Measurements from ENCODE around the gene DNAJC12.
A peak's percentile ranks its signal among the peaks of the same experiment; 100 is the strongest.
"Not testable (repeated sequence)": the region's sequence is repeated elsewhere in the genome, so short reads cannot be mapped to it uniquely, and the experiment has no call there.

Gene DNAJC12

DNA sequence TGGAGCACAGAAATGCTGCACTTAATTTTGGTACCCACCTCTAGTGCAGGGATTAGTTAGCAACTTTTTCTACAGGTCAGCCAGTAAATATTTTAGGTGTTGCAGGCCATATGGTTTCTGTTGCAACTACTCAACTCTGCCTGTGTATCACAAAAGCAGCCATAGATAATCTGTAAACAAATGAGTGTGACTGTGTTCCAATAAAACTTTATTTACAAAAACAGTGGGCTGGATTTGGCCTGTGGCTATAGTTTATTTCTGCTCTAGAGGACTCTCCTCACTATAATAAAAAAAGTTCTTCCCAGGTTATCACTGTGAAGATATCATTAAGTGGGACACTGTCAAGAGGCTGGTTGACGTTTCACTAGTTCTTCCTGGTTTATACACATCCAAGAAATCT, 65.8 kb downstream of the DNAJC12 start:
- no peaks in the 10 kb centered on the region for H3K9me3 Mint-ChIP-seq
- peaks cover 11% of the 10 kb centered on the region for H3K4me1 Mint-ChIP-seq (ENCODE audit: low read depth)
- H3K27ac Mint-ChIP-seq, result no peak overlapping the region
- no peak for DNase-seq
- no peaks in the 10 kb centered on the region for H3K27me3 Mint-ChIP-seq
- H3K4me3 Mint-ChIP-seq, result no peak overlapping the region
- no peaks in the 10 kb centered on the region for H3K36me3 Mint-ChIP-seq (ENCODE audit: low read depth)

DNA sequence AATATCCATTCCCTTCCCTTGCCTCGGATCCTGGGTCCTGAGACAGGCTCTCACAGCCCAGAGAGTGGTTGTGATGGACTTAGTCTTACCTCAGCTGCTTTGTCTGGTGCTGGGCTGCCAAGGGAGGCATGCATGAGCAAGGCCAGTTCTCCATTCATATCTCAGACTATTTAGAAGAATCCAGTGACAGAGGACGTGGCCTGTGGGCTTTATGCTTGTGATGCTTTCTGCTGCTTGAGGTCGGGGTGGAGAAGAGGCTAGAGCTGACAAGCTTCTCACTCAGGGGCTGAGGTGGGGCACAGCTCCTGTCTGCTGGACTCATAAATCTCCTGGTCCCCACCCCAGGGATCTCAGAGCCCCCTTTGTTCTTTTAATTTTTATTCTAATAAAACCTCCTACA, 66.8 kb downstream of the DNAJC12 start:
- Mint-ChIP-seq H3K27ac (no peak overlapping the region), H3K36me3 (ENCODE audit: low read depth) (no peaks in the 10 kb centered on the region), H3K4me1 (ENCODE audit: low read depth) (peaks cover 11% of the 10 kb centered on the region), H3K9me3 (no peaks in the 10 kb centered on the region), H3K27me3 (no peaks in the 10 kb centered on the region), H3K4me3 (no peak overlapping the region)
- DNase-seq, result no peak

DNA sequence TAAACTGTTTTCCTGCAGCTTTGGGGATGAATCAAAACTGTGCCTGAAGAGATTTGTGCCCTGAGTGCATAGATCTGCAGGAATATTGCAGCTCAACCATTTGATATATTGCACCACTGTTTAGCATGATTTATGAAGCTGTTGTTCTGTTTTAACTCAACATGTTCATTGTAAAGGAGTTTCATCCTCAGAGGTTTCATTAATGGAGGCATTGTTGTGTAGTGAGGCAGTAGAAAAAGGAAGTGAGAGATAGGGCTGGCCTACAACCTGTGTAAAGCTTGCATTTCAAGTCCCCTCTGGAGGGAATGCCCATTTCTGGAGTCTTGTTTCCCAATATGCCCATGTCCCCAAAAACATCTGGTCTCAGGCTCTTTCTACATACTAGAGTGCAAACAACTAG, 67.5 kb downstream of the DNAJC12 start:
- no peaks in the 10 kb centered on the region for H3K27me3 Mint-ChIP-seq
- peaks cover 15% of the 10 kb centered on the region for H3K4me1 Mint-ChIP-seq (ENCODE audit: low read depth)
- H3K27ac Mint-ChIP-seq, result no peak overlapping the region
- DNase-seq, result no peak
- no peak overlapping the region for H3K4me3 Mint-ChIP-seq
- no peaks in the 10 kb centered on the region for H3K36me3 Mint-ChIP-seq (ENCODE audit: low read depth)
- no peaks in the 10 kb centered on the region for H3K9me3 Mint-ChIP-seq

DNA sequence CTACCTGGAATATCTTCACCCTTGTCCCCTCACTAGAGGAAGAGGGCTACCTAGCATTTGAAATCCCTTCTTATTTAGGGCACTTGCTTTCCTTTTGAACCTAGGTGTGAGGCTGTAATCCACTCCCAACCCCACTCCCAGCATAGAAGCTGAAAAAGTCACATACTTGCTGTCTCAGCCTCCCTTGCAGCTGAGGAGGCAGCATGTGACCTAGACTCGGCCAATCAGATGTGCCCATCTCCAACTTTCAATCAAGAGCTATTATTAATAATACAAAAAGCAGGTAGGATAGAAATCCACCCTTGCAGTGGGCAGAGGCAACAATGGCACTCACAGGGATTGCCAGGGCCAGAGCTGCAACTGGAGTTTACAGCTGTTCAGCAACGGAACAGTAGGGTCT, 70.7 kb downstream of the DNAJC12 start:
- Mint-ChIP-seq H3K9me3 (no peaks in the 10 kb centered on the region), H3K27me3 (peaks cover 3% of the 10 kb centered on the region), H3K4me1 (ENCODE audit: low read depth) (peaks cover 17% of the 10 kb centered on the region), H3K4me3 (no peak overlapping the region), H3K36me3 (ENCODE audit: low read depth) (peaks cover 5% of the 10 kb centered on the region), H3K27ac (no peak overlapping the region)
- DNase-seq, result no peak

DNA sequence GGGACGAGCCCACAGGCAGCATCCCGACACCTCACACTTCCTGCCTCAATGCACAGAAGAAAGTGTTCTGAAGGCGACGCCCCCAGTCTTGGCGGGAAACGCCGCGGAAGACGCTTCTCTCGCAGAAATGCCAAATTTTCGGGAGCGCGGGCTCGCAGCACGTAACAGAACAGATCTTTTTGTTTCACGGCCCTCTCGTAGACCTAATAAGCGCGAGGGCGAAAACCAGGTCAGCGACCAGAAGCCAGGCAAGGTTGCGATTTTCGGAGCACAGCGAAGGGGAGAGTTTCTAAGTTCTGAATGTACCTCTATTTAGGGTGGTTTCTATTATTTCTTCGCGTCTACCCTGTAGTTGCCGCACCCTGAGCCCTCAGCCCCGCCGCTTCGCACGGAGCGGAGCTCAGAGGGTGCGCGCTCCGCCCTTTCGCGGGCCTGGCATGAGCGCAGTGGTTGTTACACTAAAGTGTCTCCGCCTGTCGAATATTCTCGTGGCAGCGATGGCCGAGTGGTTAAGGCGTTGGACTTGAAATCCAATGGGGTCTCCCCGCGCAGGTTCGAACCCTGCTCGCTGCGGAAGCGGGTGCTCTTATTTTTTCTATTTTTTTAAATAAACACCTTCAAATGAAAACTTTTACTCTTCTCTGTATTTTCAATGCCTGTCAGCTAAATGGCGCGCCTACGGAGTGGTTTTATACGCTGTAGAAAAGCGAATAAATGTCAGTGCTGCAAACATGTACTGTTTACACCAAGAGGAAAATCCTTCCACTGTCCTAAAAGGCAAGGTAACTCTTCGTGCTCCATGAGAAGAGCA, 73.8 kb downstream of the DNAJC12 start:
- Mint-ChIP-seq H3K27me3 (peaks cover 3% of the 10 kb centered on the region), H3K9me3 (no peaks in the 10 kb centered on the region), H3K27ac (peak overlapping the region; percentile 97), H3K36me3 (ENCODE audit: low read depth) (peaks cover 5% of the 10 kb centered on the region), H3K4me1 (ENCODE audit: low read depth) (peaks cover 16% of the 10 kb centered on the region), H3K4me3 (peak overlapping the region; percentile 84)
- DNase-seq, result peak; percentile 100

DNA sequence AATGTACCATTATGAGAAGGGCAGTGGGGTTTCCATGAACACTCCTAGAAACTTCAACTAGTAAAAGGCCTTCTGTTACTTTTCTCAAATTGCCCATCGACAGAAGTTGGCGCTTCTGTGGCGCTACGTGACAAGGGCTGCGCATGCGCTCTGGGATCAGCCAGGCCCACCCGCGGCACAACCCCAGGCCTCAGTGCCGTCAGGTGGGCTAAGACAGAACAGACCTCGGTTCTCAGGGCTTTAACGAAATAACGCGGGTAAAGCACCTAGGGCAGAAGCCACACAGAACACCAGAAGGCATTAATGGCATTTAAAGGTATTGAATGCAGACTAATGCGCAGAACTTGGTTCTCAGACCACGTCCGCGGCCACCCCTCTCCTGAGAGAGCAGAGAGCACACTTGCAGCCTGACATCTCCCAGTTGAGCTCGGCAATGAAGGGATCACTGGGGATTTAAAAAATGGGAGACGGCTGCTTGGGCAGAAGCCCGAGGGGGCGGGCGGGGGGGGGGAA, 74.4 kb downstream of the DNAJC12 start:
- H3K36me3 Mint-ChIP-seq (ENCODE audit: low read depth), result peaks cover 5% of the 10 kb centered on the region
- H3K4me1 Mint-ChIP-seq (ENCODE audit: low read depth), result peaks cover 16% of the 10 kb centered on the region
- no peaks in the 10 kb centered on the region for H3K9me3 Mint-ChIP-seq
- peak overlapping the region; percentile 84 for H3K4me3 Mint-ChIP-seq
- peak; percentile 84 for DNase-seq
- peak overlapping the region; percentile 97 for H3K27ac Mint-ChIP-seq
- H3K27me3 Mint-ChIP-seq, result peaks cover 3% of the 10 kb centered on the region

DNA sequence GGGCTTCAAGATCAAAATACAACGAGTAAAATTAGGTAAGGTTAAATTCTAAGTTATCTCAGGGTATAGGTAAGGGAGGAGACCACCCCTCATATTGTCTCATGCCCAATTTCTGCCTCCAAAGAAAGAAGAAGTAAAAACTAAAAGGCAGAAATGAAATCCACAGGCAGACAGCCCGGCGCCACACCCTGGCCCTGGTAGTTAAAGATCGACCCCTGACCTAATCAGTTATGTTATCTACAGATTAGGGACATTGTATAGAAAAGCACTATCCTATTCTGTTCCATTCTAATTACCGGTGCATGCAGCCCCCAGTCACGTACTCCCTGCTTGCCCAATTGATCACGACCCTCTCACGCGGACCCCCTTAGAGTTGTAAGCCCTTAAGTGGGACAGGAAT, 75.4 kb downstream of the DNAJC12 start:
- H3K4me1 Mint-ChIP-seq (ENCODE audit: low read depth), result peaks cover 16% of the 10 kb centered on the region
- H3K9me3 Mint-ChIP-seq; H3K27ac Mint-ChIP-seq; H3K4me3 Mint-ChIP-seq; H3K36me3 Mint-ChIP-seq (ENCODE audit: low read depth); DNase-seq; H3K27me3 Mint-ChIP-seq: not testable (repeated sequence)

DNA sequence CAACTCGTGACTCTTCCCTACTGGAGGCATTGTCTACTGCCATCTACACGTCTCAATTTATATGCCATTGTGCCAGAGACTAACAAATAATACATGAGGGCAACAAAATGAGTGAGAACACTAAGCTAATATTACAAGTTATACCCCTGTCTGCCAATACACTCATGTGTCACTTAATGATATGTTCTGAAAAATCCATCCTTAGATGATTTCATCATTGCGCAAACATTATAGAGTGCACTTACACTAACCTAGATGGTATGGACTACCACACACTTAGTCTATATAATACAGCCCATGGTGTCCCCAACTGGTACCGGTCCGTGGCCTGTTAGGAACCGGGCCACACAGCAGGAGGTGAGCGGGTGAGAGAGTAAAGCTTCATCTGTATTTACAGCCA, 77.7 kb downstream of the DNAJC12 start:
- no peak for DNase-seq

More for the DNA sequence above, 77.7 kb downstream of the DNAJC12 start:
- Mint-ChIP-seq H3K9me3 (no peaks in the 10 kb centered on the region), H3K4me1 (ENCODE audit: low read depth) (peaks cover 13% of the 10 kb centered on the region), H3K27ac (no peak overlapping the region), H3K4me3 (no peak overlapping the region), H3K27me3 (peaks cover 3% of the 10 kb centered on the region), H3K36me3 (ENCODE audit: low read depth) (peaks cover 5% of the 10 kb centered on the region)

All from activated T-cell treated with anti-CD3 and anti-CD28 coated beads, Interleukin-2, amount 50 U/mL, for 24 hours (primary cell).